GM23338 (cell line): ENCODE measurements around the gene ACOT8. TPM values are rescaled to one million over a fixed set of nuclear protein-coding genes. Genes with fewer than 3 reads are reported as not detected.

Experiments used
- ATAC-seq: fragments of 200-7000 bp; cut with Tn5 transposase; 3 replicates; pipeline ENCODE4 v1.9.1; 2020
- DNase-seq: peaks from one replicate; pipeline ENCODE4 v3.0.0-alpha.2; 2015; ENCODE audit warnings: low spot score
- H2AFZ ChIP-seq: fragments of 200-600 bp; sonication (generic); 2 replicates; pipeline ENCODE4 v1.8.0; 2016; ENCODE audit warnings: antibody characterized with exemption, mild to moderate bottlenecking, moderate library complexity
- H3F3A ChIP-seq: fragments of 200-600 bp; sonication (generic); replicated peaks from 2 replicates; pipeline ENCODE4 v1.8.0; 2017; ENCODE audit warnings: antibody characterized with exemption, mixed run types, low read depth
- H3K27ac ChIP-seq: fragments of 200-600 bp; sonication (generic); 2 replicates; pipeline ENCODE4 v1.6.1; 2016; ENCODE audit warnings: low read depth
- H3K27me3 ChIP-seq: fragments of 200-600 bp; sonication (generic); 2 replicates; pipeline ENCODE4 v1.8.0; 2016; ENCODE audit warnings: mild to moderate bottlenecking, mixed run types, moderate library complexity; ENCODE audit not compliant: insufficient read depth
- H3K36me3 ChIP-seq: fragments of 200-600 bp; sonication (generic); 2 replicates; pipeline ENCODE4 v1.8.0; 2016; ENCODE audit warnings: mild to moderate bottlenecking; ENCODE audit not compliant: insufficient read depth
- H3K4me1 ChIP-seq: fragments of 200-600 bp; sonication (generic); 2 replicates; pipeline ENCODE4 v1.8.0; 2016; ENCODE audit warnings: mild to moderate bottlenecking, moderate library complexity; ENCODE audit not compliant: insufficient read depth
- H3K4me2 ChIP-seq: fragments of 200-600 bp; sonication (generic); 2 replicates; pipeline ENCODE4 v1.7.1; 2017; ENCODE audit warnings: mixed run types
- H3K4me3 ChIP-seq: fragments of 200-600 bp; sonication (generic); 2 replicates; pipeline ENCODE4 v1.6.1; 2016; ENCODE audit warnings: mixed run types
- H3K79me2 ChIP-seq: fragments of 200-600 bp; sonication (generic); replicated peaks from 2 replicates; pipeline ENCODE4 v1.8.0; 2017; ENCODE audit warnings: mild to moderate bottlenecking; ENCODE audit not compliant: insufficient read depth
- H3K9me2 ChIP-seq: fragments of 200-600 bp; sonication (generic); 2 replicates; pipeline ENCODE4 v1.8.0; 2017; ENCODE audit not compliant: insufficient read depth
- H4K20me1 ChIP-seq: fragments of 200-600 bp; sonication (generic); replicated peaks from 2 replicates; pipeline ENCODE4 v1.8.0; 2017; ENCODE audit warnings: mild to moderate bottlenecking; ENCODE audit not compliant: insufficient read depth
- H3K27ac Mint-ChIP-seq: 2 replicates; pipeline ENCODE4 v1.8.0; 2020; ENCODE audit warnings: inconsistent platforms, mild to moderate bottlenecking, moderate library complexity, mixed read lengths
- H3K27me3 Mint-ChIP-seq: 3 replicates; pipeline ENCODE4 v1.8.0; 2022; ENCODE audit warnings: low read depth, mild to moderate bottlenecking, moderate library complexity, mixed read lengths, inconsistent platforms; ENCODE audit not compliant: insufficient read depth, poor library complexity
- H3K36me3 Mint-ChIP-seq: 3 replicates; pipeline ENCODE4 v1.8.0; 2021; ENCODE audit warnings: low read depth, mild to moderate bottlenecking, inconsistent platforms, moderate library complexity, mixed read lengths
- H3K4me1 Mint-ChIP-seq: 3 replicates; pipeline ENCODE4 v1.8.0; 2020; ENCODE audit warnings: mild to moderate bottlenecking, inconsistent platforms, mixed read lengths
- H3K4me3 Mint-ChIP-seq: 3 replicates; pipeline ENCODE4 v1.8.0; 2021; ENCODE audit warnings: moderate library complexity, mild to moderate bottlenecking, inconsistent platforms, mixed read lengths
- H3K9me3 Mint-ChIP-seq: 3 replicates; pipeline ENCODE4 v1.8.0; 2020; ENCODE audit warnings: moderate library complexity, mild to moderate bottlenecking, inconsistent platforms, mixed read lengths
- CREB1 ChIP-seq: fragments of 250-450 bp; sonication (Bioruptor Pico); IDR thresholded peaks from 2 replicates; pipeline ENCODE4 v1.5.0; 2020; ENCODE audit warnings: low read depth, mild to moderate bottlenecking, moderate library complexity
- EZH2 ChIP-seq: fragments of 200-600 bp; sonication (generic); IDR thresholded peaks from one replicate; pipeline ENCODE4 v1.8.0; 2017; ENCODE audit warnings: antibody characterized with exemption, mild to moderate bottlenecking, low read depth; ENCODE audit not compliant: unreplicated experiment
- EZH2phosphoT487 ChIP-seq: fragments of 200-600 bp; sonication (generic); IDR thresholded peaks from one replicate; pipeline ENCODE4 v1.8.1; 2018; ENCODE audit warnings: antibody characterized with exemption; ENCODE audit not compliant: unreplicated experiment
- JUNB ChIP-seq: IDR thresholded peaks from one replicate; pipeline ENCODE4 v1.6.1; 2016; ENCODE audit warnings: antibody characterized with exemption; ENCODE audit not compliant: unreplicated experiment
- NANOG ChIP-seq: IDR thresholded peaks from 2 replicates; pipeline ENCODE4 v1.6.1; 2016; ENCODE audit warnings: antibody characterized with exemption, borderline replicate concordance
- POLR2AphosphoS5 ChIP-seq: IDR thresholded peaks from 2 replicates; pipeline ENCODE4 v1.6.1; 2016; ENCODE audit warnings: antibody characterized with exemption, low read depth
- STAT1 ChIP-seq: IDR thresholded peaks from one replicate; pipeline ENCODE4 v1.6.1; 2016; ENCODE audit warnings: antibody characterized with exemption; ENCODE audit not compliant: unreplicated experiment
- ZNF114 ChIP-seq: fragments of 250-450 bp; sonication (Bioruptor Pico); IDR thresholded peaks from 2 replicates; pipeline ENCODE4 v1.5.0; 2020; ENCODE audit warnings: mild to moderate bottlenecking, moderate library complexity
- ZNF331 ChIP-seq: fragments of 250-450 bp; sonication (Bioruptor Pico); IDR thresholded peaks from 2 replicates; pipeline ENCODE4 v1.5.0; 2020; ENCODE audit warnings: low read depth, mild to moderate bottlenecking, moderate library complexity
- polyA plus RNA-seq: library from polyadenylated mRNA; unstranded; fragments of >200 nt; fragmentation: Nextera tagmentation; extraction: Ambion mirVana; gene quantifications from 2 replicates; pipeline ENCODE4 v1.2.1, GENCODE V29; 2016
- total RNA-seq: library from RNA; depleted of rRNA; stranded (reverse); fragments of >200 nt; shearing (Covaris generic); gene quantifications from 2 replicates; pipeline ENCODE4 v1.2.3, GENCODE V29; 2014
- TF ChIP-seq, protein P1 (sequence below): fragments of 250-450 bp; sonication (Bioruptor Pico); IDR thresholded peaks from 2 replicates; pipeline ENCODE4 v1.5.0; 2020; ENCODE audit warnings: mild to moderate bottlenecking, moderate library complexity
- TF ChIP-seq, protein P2 (sequence below): IDR thresholded peaks from one replicate; pipeline ENCODE4 v1.6.1; 2018; ENCODE audit warnings: antibody characterized with exemption; ENCODE audit not compliant: unreplicated experiment
- TF ChIP-seq, protein P3 (sequence below): IDR thresholded peaks from 2 replicates; pipeline ENCODE4 v1.6.1; 2016; ENCODE audit warnings: antibody characterized with exemption
- TF ChIP-seq, protein P4 (sequence below), 2 experiments: fragments of 200-600 bp in 1 of 2; sonication (generic) in 1 of 2; conservative IDR thresholded peaks; 2 replicates each; pipeline versions ENCODE4 v1.5.1 to v1.6.1; 2016 to 2017; ENCODE audit warnings: antibody characterized with exemption in 2 of 2, low read depth in 2 of 2, mild to moderate bottlenecking in 2 of 2, moderate library complexity in 1 of 2

Gene ACOT8
- total and polyA plus RNA-seq, 2 experiments from 2014 or later: 42.0 to 75.2 TPM

DNA sequence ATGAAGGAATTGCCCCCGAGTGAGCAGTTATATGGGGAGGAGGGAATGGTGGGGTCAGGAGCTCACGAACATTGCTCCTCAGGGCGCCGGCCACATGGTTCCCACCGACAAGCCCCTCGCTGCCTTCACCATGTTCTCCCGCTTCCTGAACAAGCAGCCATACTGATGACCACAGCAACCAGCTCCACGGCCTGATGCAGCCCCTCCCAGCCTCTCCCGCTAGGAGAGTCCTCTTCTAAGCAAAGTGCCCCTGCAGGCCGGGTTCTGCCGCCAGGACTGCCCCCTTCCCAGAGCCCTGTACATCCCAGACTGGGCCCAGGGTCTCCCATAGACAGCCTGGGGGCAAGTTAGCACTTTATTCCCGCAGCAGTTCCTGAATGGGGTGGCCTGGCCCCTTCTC, 41.1 kb upstream of the ACOT8 start (continued):
- no peak for TF ChIP-seq CREB1 (CRISPR knock-in tag)

DNA sequence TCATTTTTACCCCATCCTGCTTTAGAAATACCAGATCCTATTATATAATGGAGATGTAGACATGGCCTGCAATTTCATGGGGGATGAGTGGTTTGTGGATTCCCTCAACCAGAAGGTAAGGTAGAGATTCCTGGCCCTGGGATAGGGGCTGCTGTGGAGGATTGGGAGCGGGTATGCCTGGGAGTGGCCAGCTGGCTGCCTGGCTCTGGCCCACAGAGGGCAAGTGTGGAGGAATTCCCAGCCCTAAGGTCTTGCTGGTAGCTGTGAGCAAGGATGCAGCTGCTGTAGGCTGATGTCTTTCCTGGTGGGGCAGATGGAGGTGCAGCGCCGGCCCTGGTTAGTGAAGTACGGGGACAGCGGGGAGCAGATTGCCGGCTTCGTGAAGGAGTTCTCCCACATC, 40.5 kb upstream of the ACOT8 start:
- TF ChIP-seq ZNF331 (no peak), POLR2AphosphoS5 (no peak; the same call in 1 of the 2 replicates), STAT1 (no peak), EZH2 (no peak), EZH2phosphoT487 (no peak), ZNF114 (CRISPR knock-in tag) (no peak), JUNB (no peak), CREB1 (CRISPR knock-in tag) (no peak), NANOG (no peak)
- TF ChIP-seq, protein P1, sequence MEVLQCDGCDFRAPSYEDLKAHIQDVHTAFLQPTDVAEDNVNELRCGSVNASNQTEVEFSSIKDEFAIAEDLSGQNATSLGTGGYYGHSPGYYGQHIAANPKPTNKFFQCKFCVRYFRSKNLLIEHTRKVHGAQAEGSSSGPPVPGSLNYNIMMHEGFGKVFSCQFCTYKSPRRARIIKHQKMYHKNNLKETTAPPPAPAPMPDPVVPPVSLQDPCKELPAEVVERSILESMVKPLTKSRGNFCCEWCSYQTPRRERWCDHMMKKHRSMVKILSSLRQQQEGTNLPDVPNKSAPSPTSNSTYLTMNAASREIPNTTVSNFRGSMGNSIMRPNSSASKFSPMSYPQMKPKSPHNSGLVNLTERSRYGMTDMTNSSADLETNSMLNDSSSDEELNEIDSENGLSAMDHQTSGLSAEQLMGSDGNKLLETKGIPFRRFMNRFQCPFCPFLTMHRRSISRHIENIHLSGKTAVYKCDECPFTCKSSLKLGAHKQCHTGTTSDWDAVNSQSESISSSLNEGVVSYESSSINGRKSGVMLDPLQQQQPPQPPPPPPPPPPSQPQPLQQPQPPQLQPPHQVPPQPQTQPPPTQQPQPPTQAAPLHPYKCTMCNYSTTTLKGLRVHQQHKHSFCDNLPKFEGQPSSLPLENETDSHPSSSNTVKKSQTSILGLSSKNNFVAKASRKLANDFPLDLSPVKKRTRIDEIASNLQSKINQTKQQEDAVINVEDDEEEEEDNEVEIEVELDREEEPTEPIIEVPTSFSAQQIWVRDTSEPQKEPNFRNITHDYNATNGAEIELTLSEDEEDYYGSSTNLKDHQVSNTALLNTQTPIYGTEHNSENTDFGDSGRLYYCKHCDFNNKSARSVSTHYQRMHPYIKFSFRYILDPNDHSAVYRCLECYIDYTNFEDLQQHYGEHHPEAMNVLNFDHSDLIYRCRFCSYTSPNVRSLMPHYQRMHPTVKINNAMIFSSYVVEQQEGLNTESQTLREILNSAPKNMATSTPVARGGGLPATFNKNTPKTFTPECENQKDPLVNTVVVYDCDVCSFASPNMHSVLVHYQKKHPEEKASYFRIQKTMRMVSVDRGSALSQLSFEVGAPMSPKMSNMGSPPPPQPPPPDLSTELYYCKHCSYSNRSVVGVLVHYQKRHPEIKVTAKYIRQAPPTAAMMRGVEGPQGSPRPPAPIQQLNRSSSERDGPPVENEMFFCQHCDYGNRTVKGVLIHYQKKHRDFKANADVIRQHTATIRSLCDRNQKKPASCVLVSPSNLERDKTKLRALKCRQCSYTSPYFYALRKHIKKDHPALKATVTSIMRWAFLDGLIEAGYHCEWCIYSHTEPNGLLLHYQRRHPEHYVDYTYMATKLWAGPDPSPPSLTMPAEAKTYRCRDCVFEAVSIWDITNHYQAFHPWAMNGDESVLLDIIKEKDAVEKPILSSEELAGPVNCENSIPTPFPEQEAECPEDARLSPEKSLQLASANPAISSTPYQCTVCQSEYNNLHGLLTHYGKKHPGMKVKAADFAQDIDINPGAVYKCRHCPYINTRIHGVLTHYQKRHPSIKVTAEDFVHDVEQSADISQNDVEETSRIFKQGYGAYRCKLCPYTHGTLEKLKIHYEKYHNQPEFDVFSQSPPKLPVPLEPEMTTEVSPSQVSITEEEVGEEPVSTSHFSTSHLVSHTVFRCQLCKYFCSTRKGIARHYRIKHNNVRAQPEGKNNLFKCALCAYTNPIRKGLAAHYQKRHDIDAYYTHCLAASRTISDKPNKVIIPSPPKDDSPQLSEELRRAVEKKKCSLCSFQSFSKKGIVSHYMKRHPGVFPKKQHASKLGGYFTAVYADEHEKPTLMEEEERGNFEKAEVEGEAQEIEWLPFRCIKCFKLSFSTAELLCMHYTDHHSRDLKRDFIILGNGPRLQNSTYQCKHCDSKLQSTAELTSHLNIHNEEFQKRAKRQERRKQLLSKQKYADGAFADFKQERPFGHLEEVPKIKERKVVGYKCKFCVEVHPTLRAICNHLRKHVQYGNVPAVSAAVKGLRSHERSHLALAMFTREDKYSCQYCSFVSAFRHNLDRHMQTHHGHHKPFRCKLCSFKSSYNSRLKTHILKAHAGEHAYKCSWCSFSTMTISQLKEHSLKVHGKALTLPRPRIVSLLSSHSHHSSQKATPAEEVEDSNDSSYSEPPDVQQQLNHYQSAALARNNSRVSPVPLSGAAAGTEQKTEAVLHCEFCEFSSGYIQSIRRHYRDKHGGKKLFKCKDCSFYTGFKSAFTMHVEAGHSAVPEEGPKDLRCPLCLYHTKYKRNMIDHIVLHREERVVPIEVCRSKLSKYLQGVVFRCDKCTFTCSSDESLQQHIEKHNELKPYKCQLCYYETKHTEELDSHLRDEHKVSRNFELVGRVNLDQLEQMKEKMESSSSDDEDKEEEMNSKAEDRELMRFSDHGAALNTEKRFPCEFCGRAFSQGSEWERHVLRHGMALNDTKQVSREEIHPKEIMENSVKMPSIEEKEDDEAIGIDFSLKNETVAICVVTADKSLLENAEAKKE (CRISPR knock-in tag): no peak
- TF ChIP-seq, protein P2, sequence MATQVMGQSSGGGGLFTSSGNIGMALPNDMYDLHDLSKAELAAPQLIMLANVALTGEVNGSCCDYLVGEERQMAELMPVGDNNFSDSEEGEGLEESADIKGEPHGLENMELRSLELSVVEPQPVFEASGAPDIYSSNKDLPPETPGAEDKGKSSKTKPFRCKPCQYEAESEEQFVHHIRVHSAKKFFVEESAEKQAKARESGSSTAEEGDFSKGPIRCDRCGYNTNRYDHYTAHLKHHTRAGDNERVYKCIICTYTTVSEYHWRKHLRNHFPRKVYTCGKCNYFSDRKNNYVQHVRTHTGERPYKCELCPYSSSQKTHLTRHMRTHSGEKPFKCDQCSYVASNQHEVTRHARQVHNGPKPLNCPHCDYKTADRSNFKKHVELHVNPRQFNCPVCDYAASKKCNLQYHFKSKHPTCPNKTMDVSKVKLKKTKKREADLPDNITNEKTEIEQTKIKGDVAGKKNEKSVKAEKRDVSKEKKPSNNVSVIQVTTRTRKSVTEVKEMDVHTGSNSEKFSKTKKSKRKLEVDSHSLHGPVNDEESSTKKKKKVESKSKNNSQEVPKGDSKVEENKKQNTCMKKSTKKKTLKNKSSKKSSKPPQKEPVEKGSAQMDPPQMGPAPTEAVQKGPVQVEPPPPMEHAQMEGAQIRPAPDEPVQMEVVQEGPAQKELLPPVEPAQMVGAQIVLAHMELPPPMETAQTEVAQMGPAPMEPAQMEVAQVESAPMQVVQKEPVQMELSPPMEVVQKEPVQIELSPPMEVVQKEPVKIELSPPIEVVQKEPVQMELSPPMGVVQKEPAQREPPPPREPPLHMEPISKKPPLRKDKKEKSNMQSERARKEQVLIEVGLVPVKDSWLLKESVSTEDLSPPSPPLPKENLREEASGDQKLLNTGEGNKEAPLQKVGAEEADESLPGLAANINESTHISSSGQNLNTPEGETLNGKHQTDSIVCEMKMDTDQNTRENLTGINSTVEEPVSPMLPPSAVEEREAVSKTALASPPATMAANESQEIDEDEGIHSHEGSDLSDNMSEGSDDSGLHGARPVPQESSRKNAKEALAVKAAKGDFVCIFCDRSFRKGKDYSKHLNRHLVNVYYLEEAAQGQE: no peak
- TF ChIP-seq, protein P3, sequence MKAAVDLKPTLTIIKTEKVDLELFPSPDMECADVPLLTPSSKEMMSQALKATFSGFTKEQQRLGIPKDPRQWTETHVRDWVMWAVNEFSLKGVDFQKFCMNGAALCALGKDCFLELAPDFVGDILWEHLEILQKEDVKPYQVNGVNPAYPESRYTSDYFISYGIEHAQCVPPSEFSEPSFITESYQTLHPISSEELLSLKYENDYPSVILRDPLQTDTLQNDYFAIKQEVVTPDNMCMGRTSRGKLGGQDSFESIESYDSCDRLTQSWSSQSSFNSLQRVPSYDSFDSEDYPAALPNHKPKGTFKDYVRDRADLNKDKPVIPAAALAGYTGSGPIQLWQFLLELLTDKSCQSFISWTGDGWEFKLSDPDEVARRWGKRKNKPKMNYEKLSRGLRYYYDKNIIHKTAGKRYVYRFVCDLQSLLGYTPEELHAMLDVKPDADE: no peak
- TF ChIP-seq, protein P4, sequence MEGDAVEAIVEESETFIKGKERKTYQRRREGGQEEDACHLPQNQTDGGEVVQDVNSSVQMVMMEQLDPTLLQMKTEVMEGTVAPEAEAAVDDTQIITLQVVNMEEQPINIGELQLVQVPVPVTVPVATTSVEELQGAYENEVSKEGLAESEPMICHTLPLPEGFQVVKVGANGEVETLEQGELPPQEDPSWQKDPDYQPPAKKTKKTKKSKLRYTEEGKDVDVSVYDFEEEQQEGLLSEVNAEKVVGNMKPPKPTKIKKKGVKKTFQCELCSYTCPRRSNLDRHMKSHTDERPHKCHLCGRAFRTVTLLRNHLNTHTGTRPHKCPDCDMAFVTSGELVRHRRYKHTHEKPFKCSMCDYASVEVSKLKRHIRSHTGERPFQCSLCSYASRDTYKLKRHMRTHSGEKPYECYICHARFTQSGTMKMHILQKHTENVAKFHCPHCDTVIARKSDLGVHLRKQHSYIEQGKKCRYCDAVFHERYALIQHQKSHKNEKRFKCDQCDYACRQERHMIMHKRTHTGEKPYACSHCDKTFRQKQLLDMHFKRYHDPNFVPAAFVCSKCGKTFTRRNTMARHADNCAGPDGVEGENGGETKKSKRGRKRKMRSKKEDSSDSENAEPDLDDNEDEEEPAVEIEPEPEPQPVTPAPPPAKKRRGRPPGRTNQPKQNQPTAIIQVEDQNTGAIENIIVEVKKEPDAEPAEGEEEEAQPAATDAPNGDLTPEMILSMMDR (conservative IDR thresholded peaks at IDR 0.05; ENCODE audit: low read depth in 2 of 2): no peak
- Histone ChIP-seq H3K4me2 (no peak overlapping the region), H2AFZ (no peak overlapping the region), H3K79me2 (no peaks in the 10 kb centered on the region), H3K36me3 (0 out of 2 replicates have a peak, but pooled peaks cover 7% of the 10 kb centered on the region), H3F3A (0 out of 2 replicates have a peak, but pooled peaks cover 6% of the 10 kb centered on the region), H3K9me2 (no peaks in the 10 kb centered on the region), H3K4me1 (no peaks in the 10 kb centered on the region), H3K27ac (no peak overlapping the region), H3K4me3 (no peak overlapping the region), H3K27me3 (no peaks in the 10 kb centered on the region), H4K20me1 (no peaks in the 10 kb centered on the region; the same call in 1 of the 2 replicates)
- no peak for ATAC-seq
- Mint-ChIP-seq H3K27ac (no peak overlapping the region), H3K27me3 (peaks cover 14% of the 10 kb centered on the region), H3K4me1 (no peaks in the 10 kb centered on the region; the same call in 2 of the 3 replicates), H3K4me3 (no peak overlapping the region), H3K36me3 (peaks cover 59% of the 10 kb centered on the region), H3K9me3 (no peaks in the 10 kb centered on the region)
- no peak for DNase-seq
